OCI-LY7 (cell line): Measurements from ENCODE around the gene YIPF1.

ENCODE experiments used
- EZH2phosphoT487 ChIP-seq: fragments of 200-600 bp; sonication (generic); IDR thresholded peaks from 2 replicates; pipeline ENCODE4 v1.6.1; 2018; ENCODE audit warnings: low read depth, borderline replicate concordance, mild to moderate bottlenecking, mixed run types, antibody characterized with exemption, low read length, moderate library complexity, mixed read lengths
- TF ChIP-seq, protein P1 (sequence below): fragments of 200-600 bp; sonication (generic); conservative IDR thresholded peaks from 2 replicates; pipeline ENCODE4 v1.5.1; 2014; ENCODE audit warnings: mild to moderate bottlenecking, antibody characterized with exemption, low read length, moderate library complexity, mixed read lengths

DNA sequence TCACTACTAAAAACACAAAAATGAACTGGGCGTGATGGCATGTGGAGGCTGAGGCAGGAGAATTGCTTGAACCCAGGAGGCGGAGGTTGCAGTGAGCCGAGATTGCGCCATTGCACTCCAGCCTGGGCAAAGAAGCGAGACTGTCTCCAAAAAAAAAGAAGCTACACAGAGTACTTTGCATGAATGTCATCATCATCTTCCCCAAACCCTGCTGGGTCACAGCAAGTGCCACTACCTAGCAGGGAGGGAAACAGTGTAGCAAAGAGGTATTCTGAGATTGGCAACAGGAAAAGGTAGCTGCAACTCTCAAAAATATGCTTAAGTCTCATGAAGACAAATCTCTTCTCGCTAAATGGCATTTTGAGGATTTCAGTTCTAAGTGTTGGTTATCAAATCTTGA is 64.3 kb downstream of the YIPF1 start:
- TF ChIP-seq, protein P1, sequence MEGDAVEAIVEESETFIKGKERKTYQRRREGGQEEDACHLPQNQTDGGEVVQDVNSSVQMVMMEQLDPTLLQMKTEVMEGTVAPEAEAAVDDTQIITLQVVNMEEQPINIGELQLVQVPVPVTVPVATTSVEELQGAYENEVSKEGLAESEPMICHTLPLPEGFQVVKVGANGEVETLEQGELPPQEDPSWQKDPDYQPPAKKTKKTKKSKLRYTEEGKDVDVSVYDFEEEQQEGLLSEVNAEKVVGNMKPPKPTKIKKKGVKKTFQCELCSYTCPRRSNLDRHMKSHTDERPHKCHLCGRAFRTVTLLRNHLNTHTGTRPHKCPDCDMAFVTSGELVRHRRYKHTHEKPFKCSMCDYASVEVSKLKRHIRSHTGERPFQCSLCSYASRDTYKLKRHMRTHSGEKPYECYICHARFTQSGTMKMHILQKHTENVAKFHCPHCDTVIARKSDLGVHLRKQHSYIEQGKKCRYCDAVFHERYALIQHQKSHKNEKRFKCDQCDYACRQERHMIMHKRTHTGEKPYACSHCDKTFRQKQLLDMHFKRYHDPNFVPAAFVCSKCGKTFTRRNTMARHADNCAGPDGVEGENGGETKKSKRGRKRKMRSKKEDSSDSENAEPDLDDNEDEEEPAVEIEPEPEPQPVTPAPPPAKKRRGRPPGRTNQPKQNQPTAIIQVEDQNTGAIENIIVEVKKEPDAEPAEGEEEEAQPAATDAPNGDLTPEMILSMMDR: no peak
- TF ChIP-seq EZH2phosphoT487: no peak
